Measurements from ENCODE around the gene FMNL1.
A peak's percentile ranks its signal among the peaks of the same experiment; 100 is the strongest.
"Not testable (repeated sequence)": the region's sequence is repeated elsewhere in the genome, so short reads cannot be mapped to it uniquely, and the experiment has no call there.

Gene FMNL1

DNA sequence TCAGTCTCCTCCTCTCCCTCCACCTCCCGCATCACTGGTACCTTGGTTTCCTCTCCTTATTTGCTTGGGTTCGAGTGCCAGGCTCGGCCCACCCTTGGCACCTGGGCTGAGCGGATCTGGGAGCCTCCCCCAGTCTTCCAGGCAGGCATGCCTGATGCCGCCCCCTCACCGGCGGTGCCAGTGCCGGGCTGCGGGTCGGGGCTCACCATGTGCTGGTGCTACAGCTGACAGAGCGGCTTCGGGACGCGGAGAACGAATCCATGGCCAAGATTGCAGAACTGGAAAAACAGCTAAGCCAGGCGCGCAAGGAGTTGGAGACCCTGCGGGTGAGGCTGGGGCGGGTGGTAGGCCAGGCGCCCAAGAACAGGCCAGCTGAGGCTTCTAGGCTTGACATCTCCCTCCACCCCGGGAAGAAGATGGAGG is 19.2 kb downstream of the FMNL1 start:
- Mint-ChIP-seq H3K4me3 (no peak overlapping the region), H3K27ac (no peak overlapping the region), H3K4me1 (ENCODE audit: low read depth) (peaks cover 11% of the 10 kb centered on the region), H3K36me3 (peaks cover 5% of the 10 kb centered on the region), H3K27me3 (no peaks in the 10 kb centered on the region), H3K9me3 (ENCODE audit: low read depth) (no peaks in the 10 kb centered on the region)

DNA sequence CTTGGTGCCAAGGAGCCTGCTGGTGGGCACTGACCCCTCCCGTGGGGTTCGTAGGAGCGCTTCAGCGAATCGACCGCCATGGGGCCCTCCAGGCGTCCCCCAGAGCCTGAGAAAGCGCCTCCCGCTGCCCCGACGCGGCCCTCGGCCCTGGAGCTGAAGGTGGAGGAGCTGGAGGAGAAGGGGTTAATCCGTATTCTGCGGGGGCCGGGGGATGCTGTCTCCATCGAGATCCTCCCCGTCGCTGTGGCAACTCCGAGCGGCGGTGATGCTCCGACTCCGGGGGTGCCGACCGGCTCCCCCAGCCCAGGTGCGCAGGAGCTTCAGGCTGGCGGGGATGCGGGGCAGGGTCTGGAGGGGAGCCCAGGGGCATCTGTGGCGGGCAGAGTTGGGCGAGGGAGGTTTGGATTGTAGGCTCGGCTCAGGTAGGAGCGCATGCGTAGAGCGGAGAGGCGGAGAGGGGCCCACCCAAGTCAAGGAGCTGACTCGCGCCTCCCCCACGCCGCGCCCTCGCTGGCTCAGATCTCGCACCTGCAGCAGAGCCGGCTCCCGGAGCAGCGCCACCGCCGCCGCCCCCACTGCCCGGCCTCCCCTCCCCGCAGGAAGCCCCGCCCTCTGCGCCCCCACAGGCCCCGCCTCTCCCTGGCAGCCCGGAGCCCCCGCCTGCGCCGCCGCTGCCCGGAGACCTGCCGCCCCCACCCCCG is 19.8 kb downstream of the FMNL1 start:
- H3K9me3 Mint-ChIP-seq (ENCODE audit: low read depth), result no peaks in the 10 kb centered on the region
- H3K36me3 Mint-ChIP-seq, result peaks cover 5% of the 10 kb centered on the region
- peaks cover 13% of the 10 kb centered on the region for H3K4me1 Mint-ChIP-seq (ENCODE audit: low read depth)
- H3K27me3 Mint-ChIP-seq, result no peaks in the 10 kb centered on the region
- no peak overlapping the region for H3K4me3 Mint-ChIP-seq
- H3K27ac Mint-ChIP-seq, result no peak overlapping the region

DNA sequence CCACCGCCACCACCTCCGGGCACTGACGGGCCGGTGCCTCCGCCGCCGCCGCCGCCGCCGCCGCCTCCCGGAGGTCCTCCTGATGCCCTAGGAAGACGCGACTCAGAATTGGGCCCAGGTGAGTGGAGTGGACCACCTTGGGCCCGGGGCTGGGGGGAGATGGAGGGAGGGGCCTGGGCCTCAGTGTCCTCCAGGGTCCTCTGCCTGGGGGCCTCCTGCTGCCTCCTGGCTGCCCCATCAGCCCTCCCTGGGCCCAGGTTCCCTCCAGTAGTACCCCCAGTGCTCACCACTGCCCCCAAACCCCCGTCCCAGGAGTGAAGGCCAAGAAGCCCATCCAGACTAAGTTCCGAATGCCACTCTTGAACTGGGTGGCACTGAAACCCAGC is 20.3 kb downstream of the FMNL1 start:
- Mint-ChIP-seq H3K4me1 (ENCODE audit: low read depth) (peaks cover 16% of the 10 kb centered on the region), H3K9me3 (ENCODE audit: low read depth) (no peaks in the 10 kb centered on the region), H3K4me3 (no peak overlapping the region), H3K27me3 (no peaks in the 10 kb centered on the region), H3K36me3 (peaks cover 5% of the 10 kb centered on the region), H3K27ac (peak overlapping the region; percentile 70)

DNA sequence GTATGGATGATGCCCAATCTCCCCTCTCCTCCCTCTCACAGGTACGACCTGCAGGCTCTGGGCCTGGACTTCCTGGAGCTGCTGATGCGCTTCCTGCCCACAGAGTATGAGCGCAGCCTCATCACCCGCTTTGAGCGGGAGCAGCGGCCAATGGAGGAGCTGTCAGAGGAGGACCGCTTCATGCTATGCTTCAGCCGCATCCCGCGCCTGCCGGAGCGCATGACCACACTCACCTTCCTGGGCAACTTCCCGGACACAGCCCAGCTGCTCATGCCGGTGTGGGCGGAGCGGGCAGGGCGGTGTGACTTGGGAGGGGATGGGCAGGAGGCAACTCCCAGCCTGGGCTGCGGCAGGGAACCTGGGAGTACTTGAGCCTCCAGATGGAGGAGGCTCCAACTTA is 22.1 kb downstream of the FMNL1 start:
- Mint-ChIP-seq H3K4me3 (no peak overlapping the region), H3K36me3 (peaks cover 3% of the 10 kb centered on the region), H3K27me3 (no peaks in the 10 kb centered on the region), H3K27ac (peak overlapping the region; percentile 17), H3K9me3 (ENCODE audit: low read depth) (no peaks in the 10 kb centered on the region), H3K4me1 (ENCODE audit: low read depth) (peaks cover 23% of the 10 kb centered on the region)

DNA sequence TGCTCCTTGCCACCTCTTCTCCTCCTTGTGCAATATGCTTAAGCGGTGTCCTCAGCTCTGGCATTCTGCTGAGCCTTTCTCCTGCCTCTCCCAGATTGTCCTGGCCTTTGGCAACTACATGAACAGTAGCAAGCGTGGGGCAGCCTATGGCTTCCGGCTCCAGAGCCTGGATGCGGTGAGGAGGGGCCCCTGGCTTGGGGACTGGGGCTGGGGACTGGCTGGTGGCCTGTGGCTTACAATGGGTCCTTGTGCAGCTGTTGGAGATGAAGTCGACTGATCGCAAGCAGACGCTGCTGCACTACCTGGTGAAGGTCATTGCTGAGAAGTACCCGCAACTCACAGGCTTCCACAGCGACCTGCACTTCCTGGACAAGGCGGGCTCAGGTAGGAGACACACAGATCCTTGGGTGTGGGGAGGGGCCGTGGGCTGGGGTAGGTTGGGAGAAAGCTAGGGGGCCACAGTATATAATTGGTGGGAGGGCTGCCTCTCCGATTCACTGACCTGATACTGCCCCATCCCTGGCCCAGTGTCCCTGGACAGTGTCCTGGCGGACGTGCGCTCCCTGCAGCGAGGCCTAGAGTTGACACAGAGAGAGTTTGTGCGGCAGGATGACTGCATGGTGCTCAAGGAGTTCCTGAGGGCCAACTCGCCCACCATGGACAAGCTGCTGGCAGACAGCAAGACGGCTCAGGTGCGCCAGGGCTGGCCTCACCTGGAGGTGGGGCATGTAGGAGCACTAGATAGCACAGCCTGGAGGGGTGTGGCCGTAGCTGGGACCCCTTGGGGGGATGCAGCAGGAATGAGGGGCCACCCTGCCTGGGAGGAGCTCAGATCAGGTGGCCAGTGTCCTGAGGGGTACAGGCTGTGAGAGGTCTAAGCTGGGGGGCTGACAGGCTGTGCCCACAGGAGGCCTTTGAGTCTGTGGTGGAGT is 23.3 kb downstream of the FMNL1 start:
- no peaks in the 10 kb centered on the region for H3K27me3 Mint-ChIP-seq
- no peak overlapping the region for H3K4me3 Mint-ChIP-seq
- peaks cover 30% of the 10 kb centered on the region for H3K4me1 Mint-ChIP-seq (ENCODE audit: low read depth)
- peak overlapping the region; percentile 61 for H3K27ac Mint-ChIP-seq
- peaks cover under 1% of the 10 kb centered on the region for H3K36me3 Mint-ChIP-seq
- no peaks in the 10 kb centered on the region for H3K9me3 Mint-ChIP-seq (ENCODE audit: low read depth)

DNA sequence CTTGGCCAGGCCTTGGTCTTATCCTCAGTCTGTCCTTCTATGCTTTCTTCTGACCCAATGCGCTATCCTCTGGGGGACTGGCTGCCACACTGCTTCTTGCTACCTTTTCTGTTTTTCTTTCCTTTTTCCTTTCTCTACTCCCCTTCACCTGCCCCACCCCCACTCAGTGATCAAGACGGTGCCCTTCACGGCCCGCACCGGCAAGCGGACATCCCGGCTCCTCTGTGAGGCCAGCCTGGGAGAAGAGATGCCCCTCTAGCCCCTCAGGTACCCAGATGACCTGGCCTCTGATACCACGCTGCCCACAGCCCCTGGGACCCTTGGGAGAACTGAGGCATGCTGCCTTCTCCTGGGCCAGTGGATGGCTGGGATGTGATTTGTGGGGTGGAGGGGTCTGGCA is 24.7 kb downstream of the FMNL1 start:
- H3K27me3 Mint-ChIP-seq, result no peaks in the 10 kb centered on the region
- peaks cover 41% of the 10 kb centered on the region for H3K4me1 Mint-ChIP-seq (ENCODE audit: low read depth)
- peak overlapping the region; percentile 87 for H3K4me3 Mint-ChIP-seq
- peaks cover 2% of the 10 kb centered on the region for H3K36me3 Mint-ChIP-seq
- H3K27ac Mint-ChIP-seq, result peak overlapping the region; percentile 1
- no peaks in the 10 kb centered on the region for H3K9me3 Mint-ChIP-seq (ENCODE audit: low read depth)

DNA sequence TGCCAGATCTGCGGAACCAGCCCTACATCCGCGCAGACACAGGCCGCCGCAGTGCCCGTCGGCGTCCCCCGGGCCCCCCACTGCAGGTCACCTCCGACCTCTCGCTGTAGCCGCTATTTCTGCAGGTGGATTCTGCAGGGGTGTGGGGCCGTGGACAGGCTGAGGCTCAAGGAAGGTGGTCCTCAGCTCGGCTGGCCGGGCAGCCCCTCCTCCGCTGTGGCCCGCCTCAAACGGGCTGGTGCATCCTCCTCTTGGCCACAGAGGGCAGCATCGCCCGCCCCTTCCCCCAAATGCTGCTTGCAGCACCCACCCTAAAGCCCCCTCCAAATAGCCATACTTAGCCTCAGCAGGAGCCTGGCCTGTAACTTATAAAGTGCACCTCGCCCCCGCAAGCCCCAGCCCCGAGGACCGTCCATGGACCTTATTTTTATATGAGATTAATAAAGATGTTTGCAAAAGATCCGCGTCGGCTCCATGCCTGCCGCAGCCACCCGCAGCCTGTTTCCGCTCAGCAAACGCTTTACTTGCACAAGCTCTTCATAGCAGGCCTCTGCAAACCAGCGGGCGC is 25.3 kb downstream of the FMNL1 start:
- H3K4me1 Mint-ChIP-seq (ENCODE audit: low read depth), result peaks cover 45% of the 10 kb centered on the region

DNA sequence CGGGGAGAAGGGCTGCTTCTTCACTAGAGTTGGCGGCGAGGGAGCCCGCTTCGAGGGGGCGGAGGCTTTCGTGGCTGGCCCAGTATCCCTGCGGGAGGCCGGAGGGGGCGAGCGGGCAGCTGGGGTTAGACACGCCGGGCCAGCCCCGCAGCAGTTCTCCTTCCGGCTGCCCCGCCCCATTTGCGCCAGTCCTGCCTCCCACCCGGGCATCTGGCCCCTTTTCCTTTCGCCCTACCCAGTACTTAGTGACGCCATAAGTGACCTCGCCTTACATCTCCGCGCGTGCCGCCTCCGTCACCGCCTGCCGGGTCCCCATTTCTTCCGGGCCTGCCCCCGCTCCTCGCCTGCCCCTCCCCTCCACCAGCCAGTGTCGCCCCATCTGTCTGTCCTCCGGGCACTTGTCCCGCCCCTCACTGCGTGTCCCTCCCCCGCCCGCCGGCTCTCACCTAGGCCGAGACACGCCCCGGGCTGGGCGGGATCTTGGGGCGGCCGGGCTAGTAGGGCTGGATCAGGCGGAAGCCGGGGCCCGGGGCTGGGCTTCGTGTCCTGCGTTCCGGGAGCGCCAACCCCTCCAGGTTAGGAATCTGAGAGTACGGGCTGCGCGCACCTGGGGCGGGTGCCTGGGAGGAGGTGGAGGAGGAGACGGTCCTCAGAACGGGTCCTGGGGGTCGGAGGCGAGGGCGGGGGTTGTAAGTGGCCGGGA is 25.9 kb downstream of the FMNL1 start:
- H3K4me1 Mint-ChIP-seq (ENCODE audit: low read depth), result peaks cover 52% of the 10 kb centered on the region
- H3K27me3 Mint-ChIP-seq, result no peaks in the 10 kb centered on the region
- no peaks in the 10 kb centered on the region for H3K9me3 Mint-ChIP-seq (ENCODE audit: low read depth)
- peak overlapping the region; percentile 90 for H3K27ac Mint-ChIP-seq
- peak overlapping the region; percentile 87 for H3K4me3 Mint-ChIP-seq
- peaks cover 5% of the 10 kb centered on the region for H3K36me3 Mint-ChIP-seq

More for the DNA sequence above, 25.3 kb downstream of the FMNL1 start:
- Mint-ChIP-seq H3K27me3 (no peaks in the 10 kb centered on the region), H3K36me3 (peaks cover 3% of the 10 kb centered on the region), H3K4me3 (peak overlapping the region; percentile 87), H3K9me3 (ENCODE audit: low read depth) (no peaks in the 10 kb centered on the region), H3K27ac (peak overlapping the region; percentile 64)

DNA sequence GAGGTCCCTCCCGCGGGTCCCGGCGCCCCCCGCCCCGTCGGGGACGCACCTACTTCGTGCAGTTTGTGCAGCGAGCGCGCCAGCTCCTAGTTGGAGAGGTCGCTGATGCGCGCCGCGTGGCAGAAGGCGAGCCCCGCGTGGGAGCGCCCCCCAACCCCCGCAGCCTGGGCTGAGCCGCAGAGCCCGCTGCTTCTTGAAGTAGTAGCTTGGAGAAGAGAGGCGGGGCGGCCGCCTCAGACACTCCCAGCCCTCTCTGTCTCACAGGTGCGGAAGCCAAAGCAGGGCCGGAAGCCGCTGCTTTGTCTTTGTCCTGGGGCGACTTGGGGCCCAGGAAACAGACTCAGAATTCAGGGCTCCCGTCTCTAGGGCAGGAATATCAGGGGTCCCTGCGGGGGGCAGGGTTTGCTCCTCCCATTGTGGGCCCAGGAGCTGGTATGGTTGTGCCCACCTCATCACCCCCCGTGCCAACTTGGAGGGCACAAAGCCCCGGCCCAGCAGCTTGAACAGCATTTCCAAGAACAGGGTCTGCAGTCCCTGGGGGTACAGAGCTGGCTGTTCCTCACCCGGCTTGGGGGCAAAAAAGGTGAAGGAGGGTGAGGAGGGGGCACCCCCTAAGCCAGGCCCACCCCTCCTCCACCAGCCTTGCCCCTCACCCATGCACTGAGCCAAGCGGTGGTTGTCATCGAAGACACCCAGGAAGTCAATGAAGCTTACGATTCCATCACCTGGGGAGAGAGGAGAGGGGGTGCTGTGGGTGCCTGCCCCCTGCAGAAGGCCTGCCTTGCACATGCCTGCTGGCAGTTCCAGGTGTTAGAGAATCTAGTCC is 26.7 kb downstream of the FMNL1 start:
- peaks cover 5% of the 10 kb centered on the region for H3K36me3 Mint-ChIP-seq
- no peaks in the 10 kb centered on the region for H3K9me3 Mint-ChIP-seq (ENCODE audit: low read depth)
- H3K4me1 Mint-ChIP-seq (ENCODE audit: low read depth), result peaks cover 59% of the 10 kb centered on the region
- peak overlapping the region; percentile 87 for H3K4me3 Mint-ChIP-seq
- H3K27ac Mint-ChIP-seq, result peak overlapping the region; percentile 92
- H3K27me3 Mint-ChIP-seq, result no peaks in the 10 kb centered on the region

DNA sequence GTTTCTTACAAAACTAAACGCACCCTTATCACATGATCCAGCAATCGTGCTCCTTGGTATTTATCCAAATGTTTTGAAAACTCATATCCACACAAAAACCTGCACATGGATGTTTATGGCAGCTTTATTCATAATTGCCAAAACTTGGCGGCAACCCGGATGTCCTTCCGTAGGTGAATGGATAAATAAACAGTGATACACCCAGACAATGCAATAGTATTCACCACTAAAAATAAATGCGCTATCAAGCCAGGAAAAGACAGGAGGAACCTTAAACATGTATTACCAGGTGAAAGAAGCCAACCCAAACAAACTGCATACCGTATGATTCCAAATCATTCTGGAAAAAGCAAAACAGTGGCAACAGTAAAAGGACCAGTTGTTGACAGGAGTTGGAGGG is 30.2 kb downstream of the FMNL1 start:
- Mint-ChIP-seq H3K4me3 (peak overlapping the region; percentile 17), H3K36me3 (peaks cover 5% of the 10 kb centered on the region), H3K27me3 (no peaks in the 10 kb centered on the region), H3K9me3 (ENCODE audit: low read depth) (no peaks in the 10 kb centered on the region), H3K27ac (peak overlapping the region; percentile 86), H3K4me1 (ENCODE audit: low read depth) (peaks cover 74% of the 10 kb centered on the region)

DNA sequence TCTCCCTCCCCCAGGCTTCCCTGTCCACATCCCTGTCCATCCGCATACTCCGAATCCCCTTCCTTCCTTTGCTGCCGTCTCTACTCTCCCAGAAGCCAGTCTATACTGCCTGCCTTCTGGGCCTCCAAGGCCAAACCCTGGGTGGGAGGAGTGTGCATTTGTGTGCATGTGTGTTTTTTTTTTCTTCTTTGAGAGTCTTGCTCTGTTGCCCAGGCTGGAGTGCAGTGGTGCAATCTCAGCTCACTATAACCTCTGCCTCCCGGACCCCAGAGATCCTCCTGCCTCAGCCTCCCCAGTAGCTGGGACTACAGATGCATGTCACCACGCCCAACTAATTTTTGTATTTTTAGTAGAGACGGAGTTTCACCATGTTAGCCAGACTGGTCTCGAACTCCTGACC is 31.6 kb downstream of the FMNL1 start:
- H3K4me3 Mint-ChIP-seq, result peak overlapping the region; percentile 62
- peaks cover 74% of the 10 kb centered on the region for H3K4me1 Mint-ChIP-seq (ENCODE audit: low read depth)
- H3K27me3 Mint-ChIP-seq; H3K9me3 Mint-ChIP-seq (ENCODE audit: low read depth); H3K36me3 Mint-ChIP-seq: not testable (repeated sequence)
- peak overlapping the region; percentile 86 for H3K27ac Mint-ChIP-seq

DNA sequence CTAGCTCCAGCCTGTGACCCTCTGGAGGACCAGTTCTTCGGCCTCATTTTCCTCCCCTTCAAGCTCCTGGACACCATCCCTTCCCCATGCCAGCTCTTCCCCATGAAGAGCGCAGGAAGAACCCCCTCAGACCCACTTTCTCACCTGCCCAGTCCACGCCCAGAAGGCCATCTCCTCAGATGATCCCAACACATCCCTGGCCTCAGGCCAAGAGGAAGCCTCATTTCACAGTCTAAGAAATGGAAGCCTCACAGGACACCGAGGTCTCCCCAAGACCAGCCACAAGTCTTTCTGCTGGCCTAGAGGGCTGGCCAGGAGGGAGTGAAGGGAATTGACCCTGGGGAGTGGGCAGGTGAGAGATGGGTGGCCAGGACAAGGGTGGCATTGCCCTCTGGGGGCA is 32.2 kb downstream of the FMNL1 start:
- Mint-ChIP-seq H3K27me3 (no peaks in the 10 kb centered on the region), H3K4me1 (ENCODE audit: low read depth) (peaks cover 68% of the 10 kb centered on the region), H3K4me3 (no peak overlapping the region), H3K27ac (peak overlapping the region; percentile 86), H3K36me3 (peaks cover 5% of the 10 kb centered on the region), H3K9me3 (ENCODE audit: low read depth) (no peaks in the 10 kb centered on the region)

DNA sequence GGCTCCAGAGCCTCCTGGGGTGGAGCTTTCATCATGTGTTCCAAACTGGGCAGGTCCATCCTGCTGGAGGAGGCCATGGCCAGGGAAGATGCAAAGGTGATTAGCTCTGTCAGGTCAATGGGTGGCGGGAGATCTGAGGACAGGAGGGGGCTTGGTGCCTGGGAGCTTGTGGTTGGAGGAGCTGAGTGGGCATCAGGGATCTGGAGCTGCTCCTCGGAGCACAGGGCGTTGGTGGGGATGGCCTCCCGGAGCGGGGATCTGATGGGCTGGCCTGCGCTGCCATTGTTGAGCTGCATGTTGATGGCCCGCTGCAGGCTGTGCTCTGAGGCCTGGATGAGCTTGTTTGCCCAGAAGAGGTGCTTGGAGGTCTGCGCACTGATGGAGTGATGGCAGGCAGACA is 33.7 kb downstream of the FMNL1 start:
- peak overlapping the region; percentile 75 for H3K27ac Mint-ChIP-seq
- peaks cover 3% of the 10 kb centered on the region for H3K36me3 Mint-ChIP-seq
- H3K27me3 Mint-ChIP-seq, result no peaks in the 10 kb centered on the region
- H3K4me3 Mint-ChIP-seq, result peak overlapping the region; percentile 35
- H3K4me1 Mint-ChIP-seq (ENCODE audit: low read depth), result peaks cover 61% of the 10 kb centered on the region
- H3K9me3 Mint-ChIP-seq (ENCODE audit: low read depth), result no peaks in the 10 kb centered on the region

Measured in activated naive CD8-positive, alpha-beta T cell (primary cell).